ENCODE data around the gene OGT. TPM values are rescaled to one million over a fixed set of nuclear protein-coding genes. Genes with fewer than 3 reads are reported as not detected.

The OGT gene
- total and polyA plus RNA-seq, 3 donors from 2014 or later = 48.0 to 154 (median 113) TPM

DNA sequence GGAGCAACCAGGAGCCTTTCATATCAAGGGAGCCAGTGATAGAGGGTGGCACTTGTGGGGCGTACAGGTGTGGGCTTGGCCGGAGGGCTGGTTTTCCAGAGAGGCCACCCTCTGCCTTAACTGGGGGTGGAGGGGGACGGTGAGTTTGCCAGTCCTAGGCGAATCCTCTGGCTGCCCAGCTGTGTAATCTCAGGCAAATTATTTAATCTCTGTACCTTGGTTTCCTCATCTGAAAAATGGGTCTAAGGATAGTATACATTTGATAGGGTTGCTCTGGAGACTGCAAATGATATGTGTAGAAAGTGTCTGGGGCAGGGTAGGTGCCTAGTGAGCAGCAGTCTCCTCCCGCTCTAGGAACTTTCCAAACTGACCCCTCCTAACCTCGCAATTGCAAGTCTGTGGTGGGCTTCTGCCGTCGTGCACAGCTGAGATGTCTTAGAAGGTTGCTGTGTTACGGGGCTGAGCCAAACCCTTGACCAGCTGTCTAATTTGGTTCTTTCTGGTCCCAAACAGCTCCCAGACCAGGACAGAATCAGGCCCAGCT, 89.2 kb downstream of the OGT start:
- Histone ChIP-seq H3K27me3 (no peaks in the 10 kb centered on the region), H3K9me3 (no peaks in the 10 kb centered on the region), H3K36me3 (ENCODE audit: low read depth, missing control alignments) (no peaks in the 10 kb centered on the region), H3K4me3 (no peak overlapping the region), H3K4me1 (peaks cover 5% of the 10 kb centered on the region), H3K27ac (peak overlapping the region in 1 of 2 donors; percentile 83)
- intact Hi-C loops (cut with DNase I; ENCODE audit: low total_unique reads) = no loop called here
- 96 to 100% methylated on average over 2 to 4 of the region's 9 CpGs for WGBS, 2 donors
- TF ChIP-seq, protein P1, sequence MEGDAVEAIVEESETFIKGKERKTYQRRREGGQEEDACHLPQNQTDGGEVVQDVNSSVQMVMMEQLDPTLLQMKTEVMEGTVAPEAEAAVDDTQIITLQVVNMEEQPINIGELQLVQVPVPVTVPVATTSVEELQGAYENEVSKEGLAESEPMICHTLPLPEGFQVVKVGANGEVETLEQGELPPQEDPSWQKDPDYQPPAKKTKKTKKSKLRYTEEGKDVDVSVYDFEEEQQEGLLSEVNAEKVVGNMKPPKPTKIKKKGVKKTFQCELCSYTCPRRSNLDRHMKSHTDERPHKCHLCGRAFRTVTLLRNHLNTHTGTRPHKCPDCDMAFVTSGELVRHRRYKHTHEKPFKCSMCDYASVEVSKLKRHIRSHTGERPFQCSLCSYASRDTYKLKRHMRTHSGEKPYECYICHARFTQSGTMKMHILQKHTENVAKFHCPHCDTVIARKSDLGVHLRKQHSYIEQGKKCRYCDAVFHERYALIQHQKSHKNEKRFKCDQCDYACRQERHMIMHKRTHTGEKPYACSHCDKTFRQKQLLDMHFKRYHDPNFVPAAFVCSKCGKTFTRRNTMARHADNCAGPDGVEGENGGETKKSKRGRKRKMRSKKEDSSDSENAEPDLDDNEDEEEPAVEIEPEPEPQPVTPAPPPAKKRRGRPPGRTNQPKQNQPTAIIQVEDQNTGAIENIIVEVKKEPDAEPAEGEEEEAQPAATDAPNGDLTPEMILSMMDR (IDR thresholded peaks at IDR 0.05) = no peak
- TF ChIP-seq POLR2A (IDR thresholded peaks at IDR 0.05) = no peak
- DNase-seq = no peak

- 35 to 39% methylated on average over 5 to 11 of the region's 13 CpGs for WGBS, 2 donors
- no peaks in the 10 kb centered on the region for H3K27me3 ChIP-seq
- no peaks in the 10 kb centered on the region for H3K36me3 ChIP-seq (ENCODE audit: low read depth, missing control alignments)
- H3K4me3 ChIP-seq = no peak overlapping the region
- intact Hi-C loops (cut with DNase I; ENCODE audit: low total_unique reads) = no loop called here
- H3K27ac ChIP-seq = peak overlapping the region; percentile 11 to 83
- peak; percentile 76 for DNase-seq
- peaks cover 5% of the 10 kb centered on the region for H3K4me1 ChIP-seq
- no peaks in the 10 kb centered on the region for H3K9me3 ChIP-seq
- TF ChIP-seq, protein P1 (IDR thresholded peaks at IDR 0.05) = no peak
Observed at GRCh38 chrX:71622576-71623450, 89.9 kb downstream of the OGT start.

DNA sequence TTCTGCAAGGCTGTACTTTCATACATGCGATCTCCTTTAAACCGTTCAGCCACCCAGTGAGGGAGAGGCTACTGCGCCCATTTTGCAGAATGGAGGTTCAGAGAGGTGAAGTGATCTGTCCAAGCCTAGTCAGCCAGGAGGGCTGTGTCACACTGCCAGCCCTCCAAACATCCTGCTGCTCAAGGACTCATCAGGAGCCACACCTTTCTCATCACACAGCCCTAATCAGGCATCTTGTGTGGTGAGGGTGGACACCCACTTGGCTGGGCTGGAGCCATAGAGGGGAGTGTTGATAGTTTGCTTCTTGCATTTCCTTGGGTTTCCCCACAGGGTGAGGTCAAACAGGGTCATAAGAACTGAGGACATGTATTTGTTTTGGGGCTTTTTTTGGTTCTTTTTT, 90.8 kb downstream of the OGT start:
- TF ChIP-seq POLR2A (IDR thresholded peaks at IDR 0.05) = no peak
- TF ChIP-seq, protein P1 (IDR thresholded peaks at IDR 0.05) = no peak
- Histone ChIP-seq H3K4me1 (peaks cover 5% of the 10 kb centered on the region), H3K9me3 (no peaks in the 10 kb centered on the region), H3K36me3 (ENCODE audit: low read depth, missing control alignments) (no peaks in the 10 kb centered on the region), H3K27me3 (no peaks in the 10 kb centered on the region), H3K4me3 (no peak overlapping the region), H3K27ac (no peak overlapping the region)
- DNase-seq = no peak
- 73% methylated on average over 3 of the region's 3 CpGs; no CpG with 5 or more reads in 1 of the 2 donors for WGBS, 2 donors
- intact Hi-C loops (cut with DNase I; ENCODE audit: low total_unique reads) = no loop called here

DNA sequence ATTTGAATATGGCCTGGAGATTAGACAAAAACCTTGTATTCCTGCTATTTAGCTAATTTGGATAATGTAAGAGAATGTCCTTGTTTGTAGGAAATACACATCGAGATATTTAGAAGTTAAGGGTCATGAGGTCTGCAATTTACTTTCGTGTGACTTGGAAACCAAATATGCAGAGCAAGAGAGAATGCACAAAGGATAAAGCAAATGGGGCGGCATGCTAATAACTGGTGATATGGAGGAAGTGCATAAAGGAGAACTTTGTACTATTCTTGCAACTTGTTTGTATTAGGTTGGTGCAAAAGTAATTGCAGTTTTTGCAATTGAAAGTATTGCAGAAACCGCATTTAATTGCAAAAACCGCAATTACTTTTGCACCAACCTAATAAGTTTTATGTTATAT, 92.6 kb downstream of the OGT start:
- intact Hi-C loops (cut with DNase I; ENCODE audit: low total_unique reads) = no loop called here

More for the DNA sequence above, 92.6 kb downstream of the OGT start:
- DNase-seq = no peak
- peaks cover 5% of the 10 kb centered on the region for H3K4me1 ChIP-seq
- no peaks in the 10 kb centered on the region for H3K36me3 ChIP-seq (ENCODE audit: low read depth, missing control alignments)
- H3K9me3 ChIP-seq = no peaks in the 10 kb centered on the region
- no peaks in the 10 kb centered on the region for H3K27me3 ChIP-seq
- no peak overlapping the region for H3K27ac ChIP-seq
- 75 to 83% methylated on average over 5 of the region's 5 CpGs for WGBS, 2 donors
- TF ChIP-seq, protein P1 (IDR thresholded peaks at IDR 0.05) = no peak
- H3K4me3 ChIP-seq = no peak overlapping the region

Small RNA genes lying within 50 kb of the gene (small RNA-seq; reads per million reads assigned to genes)
- gene RF00019 = 0 reads per million in 2 donors

Other genes with a start within 250 kb of the OGT start
- 100 to 1,000 TPM; 203 to 262 TPM for gene NONO, start 249.5 kb upstream of the OGT start, total RNA-seq
- gene NONO, start 249.5 kb upstream of the OGT start, polyA plus RNA-seq (ENCODE audit: insufficient read depth, low read depth, low replicate concordance) = 174 TPM
- 10 to 100 TPM in 1 of 2 donors, 1 to 10 TPM in 1; 6.1 to 12.4 TPM for gene ITGB1BP2, start 231.4 kb upstream of the OGT start, total RNA-seq
- 2.0 TPM for gene ITGB1BP2, start 231.4 kb upstream of the OGT start, polyA plus RNA-seq (ENCODE audit: insufficient read depth, low read depth, low replicate concordance)
- 10 to 100 TPM; 74.9 to 78.4 TPM for gene TAF1, start 166.7 kb upstream of the OGT start, total RNA-seq
- 21.4 TPM for gene TAF1, start 166.7 kb upstream of the OGT start, polyA plus RNA-seq (ENCODE audit: insufficient read depth, low read depth, low replicate concordance)
- 10 to 100 TPM; 30.0 to 30.7 TPM for gene GCNA, start 45.3 kb downstream of the OGT start, total RNA-seq
- 18.4 TPM for gene GCNA, start 45.3 kb downstream of the OGT start, polyA plus RNA-seq (ENCODE audit: insufficient read depth, low read depth, low replicate concordance)
- gene CXCR3, start 85.4 kb downstream of the OGT start, total RNA-seq = under 1 TPM; 0.24 to 0.43 TPM
- 1.3 TPM for gene CXCR3, start 85.4 kb downstream of the OGT start, polyA plus RNA-seq (ENCODE audit: insufficient read depth, low read depth, low replicate concordance)
- 10 to 100 TPM in 1 of 2 donors, 1 to 10 TPM in 1; 6.9 to 19.1 TPM for gene CXorf49, start 185.2 kb downstream of the OGT start, total RNA-seq
- gene CXorf49, start 185.2 kb downstream of the OGT start, polyA plus RNA-seq (ENCODE audit: insufficient read depth, low read depth, low replicate concordance) = 6.0 TPM
- 1 to 10 TPM in 1 of 2 donors, not detected in 1; 6.9 TPM for gene CXorf49B, start 230.2 kb downstream of the OGT start, total RNA-seq
- 6.0 TPM for gene CXorf49B, start 230.2 kb downstream of the OGT start, polyA plus RNA-seq (ENCODE audit: insufficient read depth, low read depth, low replicate concordance)